GM19395 (cell line): ENCODE measurements around the gene MRE11.

Source experiments
- ATAC-seq: cut with Tn5 transposase; IDR thresholded peaks from one replicate; pipeline ENCODE4 v1.9.1; 2021; ENCODE audit warnings: mild to moderate bottlenecking, moderate library complexity; ENCODE audit not compliant: unreplicated experiment

MRE11 gene

DNA sequence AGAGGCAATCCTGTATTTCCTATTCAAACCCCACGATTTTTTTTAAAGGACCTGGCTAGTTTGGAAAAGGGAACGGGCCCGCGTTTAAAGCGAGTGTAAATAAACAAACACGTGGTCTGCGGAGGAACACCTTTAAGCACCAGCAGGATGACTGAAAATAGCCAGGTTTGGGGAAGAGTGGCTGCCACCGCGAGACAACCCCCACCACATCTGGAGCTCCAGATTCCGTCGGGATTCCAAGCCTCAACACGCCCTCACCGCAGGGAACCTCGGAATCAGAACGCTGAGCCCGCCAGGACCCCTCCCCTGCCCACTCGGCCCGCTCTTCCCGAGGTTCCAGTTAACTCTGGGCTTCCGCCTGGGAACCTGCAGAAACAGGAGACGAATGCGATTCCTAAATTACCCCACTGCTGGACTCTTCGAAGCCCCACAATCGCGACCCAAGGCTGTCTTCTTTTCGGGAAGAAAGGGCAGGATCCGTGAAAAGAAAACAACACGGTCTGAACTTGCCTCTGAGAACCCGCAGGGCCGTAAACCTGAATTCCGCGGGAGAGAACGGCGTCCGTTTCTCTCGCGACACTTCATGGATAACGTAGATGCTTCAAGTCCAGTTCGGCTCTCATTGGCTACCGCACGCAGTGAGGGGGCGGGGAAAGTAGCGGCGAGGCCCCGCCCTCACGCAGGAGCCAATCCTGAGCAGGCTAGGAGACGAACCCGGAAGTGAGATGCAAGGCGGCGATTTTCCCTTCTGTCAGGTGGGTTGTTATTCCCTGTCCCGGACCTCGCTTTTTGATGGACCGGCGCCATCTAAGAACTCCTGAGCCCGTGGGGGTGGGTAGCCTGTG, at the start of gene MRE11, which contains the start of gene ANKRD49:
Gene MRE11 (minus strand): TSS at position 564 of the 845 bp plus-strand sequence. CDS start 1,043 bp downstream, outside the sequence.
Gene ANKRD49 (plus strand): TSS at position 704 of the 845 bp plus-strand sequence. CDS start 2,710 bp downstream, outside the sequence.
- ATAC-seq = peak; percentile 100

DNA sequence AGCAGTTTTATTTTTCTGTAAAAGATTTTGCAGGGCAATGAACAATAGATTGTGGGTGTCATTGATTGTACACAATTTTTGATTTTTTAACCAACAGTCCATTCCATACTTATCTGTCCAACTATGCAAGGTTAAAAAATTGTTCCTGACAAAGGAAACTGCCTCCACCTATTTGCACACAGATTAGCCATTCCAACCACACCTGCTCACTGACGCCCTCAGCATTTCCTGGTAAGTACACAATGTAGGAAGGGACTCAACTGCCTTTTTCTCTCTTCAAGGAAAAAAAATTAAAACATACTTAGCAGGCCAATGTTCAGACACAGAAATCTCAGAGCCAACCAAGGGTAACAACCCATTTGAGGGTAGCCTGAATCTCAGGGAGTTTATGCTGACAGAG, 45.8 kb upstream of the MRE11 start:
- no peak for ATAC-seq

DNA sequence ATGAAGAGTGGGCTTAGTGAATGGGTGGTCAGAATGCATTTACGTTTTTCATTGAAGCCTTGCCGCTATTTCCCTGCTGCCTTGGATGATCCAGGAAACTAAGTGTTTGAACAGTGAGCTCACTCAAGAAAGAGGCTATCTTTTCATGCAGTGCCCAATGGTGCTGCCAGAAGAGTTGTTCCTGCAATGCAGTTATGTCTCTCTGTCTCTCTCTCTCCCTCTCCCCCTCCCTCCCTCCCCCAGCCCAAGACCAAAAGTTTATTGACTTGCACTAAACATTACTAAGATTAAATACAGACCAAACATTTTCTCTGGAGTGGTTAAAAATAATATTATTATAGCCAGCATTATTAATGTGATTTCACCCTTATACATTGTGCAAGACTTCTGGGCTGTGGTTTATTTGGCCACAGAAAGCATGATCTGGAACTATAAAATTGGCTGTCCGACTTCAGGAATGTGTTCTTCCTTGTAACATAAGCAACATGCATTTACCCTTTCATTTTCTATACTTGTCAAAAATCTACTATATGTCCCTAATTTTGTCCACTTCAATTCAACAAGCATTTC, 43.5 kb upstream of the MRE11 start:
- no peak for ATAC-seq

DNA sequence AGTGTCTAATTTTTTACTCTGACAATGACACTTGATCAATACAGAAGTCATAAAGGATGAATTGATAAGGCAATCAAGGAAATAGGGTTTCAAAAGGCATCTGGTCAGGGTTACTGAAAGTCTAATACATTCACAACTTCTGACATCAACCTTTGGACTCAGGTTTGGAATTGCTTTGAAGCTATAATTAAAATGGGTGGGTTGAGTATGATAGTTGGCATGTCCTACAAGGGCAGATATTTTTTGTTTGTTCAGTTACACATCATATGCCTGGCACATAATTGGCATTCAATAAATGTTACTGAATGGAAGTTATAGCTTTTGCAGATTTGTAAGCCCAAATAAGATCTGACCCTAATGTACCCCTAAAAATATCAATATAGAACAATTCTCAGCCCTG, 42.7 kb upstream of the MRE11 start:
- no peak for ATAC-seq

DNA sequence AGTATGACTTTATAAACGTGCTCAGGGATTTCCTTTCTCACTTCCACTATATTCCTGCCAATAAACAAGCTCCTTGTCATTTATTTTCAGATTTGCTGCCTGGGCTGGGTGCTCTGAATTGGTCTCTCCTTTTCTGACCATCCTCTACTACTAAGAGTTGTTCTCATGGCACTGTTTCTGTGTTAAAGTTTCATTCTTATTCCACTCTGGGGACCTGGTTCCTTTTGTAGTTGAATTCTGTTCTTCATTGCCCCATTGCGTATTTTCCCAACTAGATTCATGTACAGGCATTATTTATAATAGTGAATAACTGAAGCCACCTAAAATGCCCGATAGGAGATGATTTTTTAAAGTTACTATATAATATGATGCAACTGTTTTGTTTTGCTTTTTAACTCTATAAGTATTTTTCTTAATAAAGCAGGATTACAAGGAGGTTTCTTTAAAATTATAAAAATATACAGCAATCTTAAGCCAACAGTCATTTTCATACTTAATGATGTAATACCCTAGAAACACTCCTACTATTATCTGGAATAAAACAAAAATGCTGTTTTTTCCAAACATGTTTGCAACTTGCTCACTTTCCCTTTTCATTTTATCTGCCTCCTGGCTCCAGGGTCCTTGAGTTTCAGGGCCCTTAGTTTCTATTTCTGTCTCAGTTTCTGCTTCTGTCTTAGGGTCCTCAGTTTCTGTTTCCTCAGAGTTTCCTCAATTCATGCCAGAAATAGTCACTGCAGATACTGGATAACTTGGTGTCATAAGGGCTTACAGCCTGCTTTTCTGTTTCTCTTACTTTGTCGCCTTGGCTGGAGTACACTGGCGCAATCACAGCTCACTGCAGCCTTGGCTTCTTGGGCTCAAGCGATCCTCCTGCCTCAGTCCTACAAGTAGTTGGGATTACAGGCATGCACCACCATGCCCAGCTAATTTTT, 40.3 kb upstream of the MRE11 start:
- ATAC-seq = no peak

DNA sequence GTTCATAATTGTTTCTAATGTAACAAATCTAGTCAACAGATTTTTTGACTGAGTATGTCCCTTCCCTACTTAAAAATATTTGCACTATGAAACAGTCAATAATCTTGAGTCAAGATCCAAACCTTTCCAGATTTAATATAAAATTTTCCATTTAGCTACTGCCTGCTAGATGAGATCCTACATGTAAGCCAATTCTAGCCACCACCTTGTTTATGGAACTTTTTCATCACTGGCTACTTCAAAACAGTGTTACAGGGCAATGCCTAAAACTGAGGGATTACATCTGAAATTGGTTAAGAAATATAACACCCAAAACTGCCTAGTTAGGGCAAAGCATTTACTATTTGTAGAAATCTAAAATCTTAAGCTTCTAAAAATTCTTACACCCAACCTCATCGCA, 39.6 kb upstream of the MRE11 start:
- ATAC-seq = no peak

DNA sequence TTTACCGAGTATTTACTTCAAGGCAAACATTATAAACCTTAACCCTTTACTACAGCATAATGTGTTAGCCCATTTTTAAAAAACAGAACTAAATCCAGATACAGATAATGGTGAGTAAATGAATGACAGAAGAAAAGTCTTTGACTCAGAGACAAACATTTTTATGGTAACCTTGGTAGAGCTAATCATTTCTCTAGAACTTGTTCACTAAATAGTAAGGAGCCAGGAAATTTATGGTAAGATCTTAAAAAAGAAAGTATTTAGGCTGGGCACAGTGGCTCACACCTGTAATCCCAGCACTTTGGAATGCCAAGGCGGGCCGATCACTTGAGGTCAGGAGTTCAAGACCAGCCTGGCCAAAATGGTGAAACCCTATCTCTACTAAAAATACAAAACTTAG, 38.6 kb upstream of the MRE11 start:
- ATAC-seq = no peak

DNA sequence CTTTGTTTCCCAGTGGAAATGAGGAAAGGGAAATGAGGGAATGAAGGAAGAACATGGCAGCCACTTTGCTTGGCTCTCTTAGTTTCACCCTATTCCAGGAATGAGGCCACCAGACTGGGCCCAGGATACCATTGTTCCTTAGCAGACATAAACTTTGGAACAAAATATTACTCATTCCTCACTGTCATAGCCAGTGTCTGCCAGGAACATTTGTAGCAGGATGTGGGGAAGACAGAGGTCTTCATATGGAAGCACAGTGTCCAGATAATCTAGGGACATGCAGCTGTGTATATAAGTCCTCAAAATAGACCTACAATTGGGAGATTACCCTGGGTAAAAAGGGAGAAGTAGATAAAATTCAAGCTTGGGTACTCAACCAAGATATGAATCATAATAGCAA, 34.9 kb upstream of the MRE11 start:
- no peak for ATAC-seq

DNA sequence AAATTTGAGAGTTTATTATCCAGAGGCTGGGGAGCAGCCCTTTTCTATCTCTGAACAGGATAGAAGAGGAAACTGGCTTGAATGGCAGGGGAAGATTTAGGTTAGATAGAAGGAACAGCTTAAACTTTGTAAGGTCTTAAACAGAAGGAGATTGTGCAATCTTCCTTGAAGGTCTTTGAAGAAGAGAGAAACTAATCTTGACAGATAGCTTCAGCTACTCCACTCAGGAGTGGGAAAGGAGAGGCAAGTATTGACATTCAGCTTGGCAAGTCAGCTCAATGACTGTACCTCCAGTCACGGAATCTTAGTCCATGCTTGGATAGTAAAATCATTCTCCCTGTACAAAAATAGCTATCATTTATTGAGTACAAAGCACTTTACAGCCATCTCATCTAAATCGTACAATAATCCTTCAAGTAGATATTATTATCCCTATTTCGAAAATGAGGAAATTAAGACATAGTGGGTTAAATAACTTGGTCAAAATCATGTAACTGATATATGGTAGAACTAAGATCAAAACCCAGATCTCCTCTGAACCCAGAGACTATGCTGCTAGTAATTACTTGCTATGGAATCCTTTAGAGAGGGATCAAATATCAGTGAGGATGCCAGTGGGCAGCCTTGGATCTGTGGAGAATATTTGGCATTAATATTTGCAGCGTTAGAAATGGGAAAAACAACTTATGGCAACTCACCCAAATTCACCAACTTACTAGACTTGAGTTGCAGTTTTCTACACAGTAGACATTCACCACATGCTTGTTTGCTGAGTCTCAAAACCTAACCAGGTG, 33.2 kb upstream of the MRE11 start:
- ATAC-seq = no peak

DNA sequence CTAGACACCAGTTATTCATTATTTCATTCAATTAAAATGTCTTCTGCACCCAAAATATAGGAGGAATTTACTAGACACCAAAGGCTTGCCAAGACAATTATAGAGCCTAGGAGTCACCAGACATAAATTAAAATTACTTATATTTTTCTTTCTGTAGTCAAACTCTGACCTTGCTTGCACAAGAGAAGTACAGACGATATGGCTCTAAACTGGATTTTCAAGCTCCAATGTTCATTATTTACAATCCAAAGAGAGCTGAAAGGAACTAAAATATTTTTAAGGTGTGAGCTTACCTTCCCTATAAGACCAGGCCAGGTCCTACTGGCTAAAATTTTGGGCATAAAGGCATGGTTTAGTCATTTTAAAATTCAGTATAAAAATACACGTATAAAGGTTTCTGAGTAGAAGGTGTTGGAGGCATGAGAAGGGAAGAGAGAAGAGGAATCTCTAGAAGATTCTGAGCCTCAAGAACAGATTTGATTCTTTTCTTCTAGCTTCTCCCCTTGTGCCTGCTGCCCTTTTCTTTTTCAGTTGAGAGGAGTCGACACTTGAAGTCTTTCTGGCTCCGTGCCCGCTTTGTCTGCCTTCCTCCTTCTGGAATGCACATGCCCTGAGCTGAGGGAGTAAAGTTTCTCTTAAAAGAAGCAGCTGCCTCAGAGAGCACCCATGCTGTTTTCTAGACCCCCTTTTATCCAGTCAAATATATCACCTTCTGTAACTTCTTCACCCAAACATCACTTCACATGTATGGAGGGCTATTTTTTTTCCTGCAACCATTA, 32.1 kb upstream of the MRE11 start:
- ATAC-seq = no peak

DNA sequence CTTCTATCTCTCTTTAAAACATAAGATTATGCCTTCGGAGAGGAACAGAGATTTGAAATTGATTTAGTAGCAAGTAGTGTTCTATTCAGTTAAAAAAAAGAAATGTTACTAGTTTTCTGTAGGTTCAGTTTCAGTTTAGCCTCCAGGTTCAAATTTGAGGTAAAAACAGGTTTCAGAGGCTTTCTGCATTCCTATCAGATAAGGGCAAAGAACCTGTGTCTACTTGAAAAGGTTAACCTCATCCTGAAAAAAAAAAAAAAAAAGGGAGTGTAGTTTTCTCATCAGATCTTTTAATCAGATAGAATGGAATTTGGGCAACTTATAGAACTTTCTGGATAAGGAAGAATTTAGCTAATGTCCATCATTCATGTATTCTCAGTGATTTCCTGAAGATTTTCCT, 30.7 kb upstream of the MRE11 start:
- ATAC-seq = no peak

DNA sequence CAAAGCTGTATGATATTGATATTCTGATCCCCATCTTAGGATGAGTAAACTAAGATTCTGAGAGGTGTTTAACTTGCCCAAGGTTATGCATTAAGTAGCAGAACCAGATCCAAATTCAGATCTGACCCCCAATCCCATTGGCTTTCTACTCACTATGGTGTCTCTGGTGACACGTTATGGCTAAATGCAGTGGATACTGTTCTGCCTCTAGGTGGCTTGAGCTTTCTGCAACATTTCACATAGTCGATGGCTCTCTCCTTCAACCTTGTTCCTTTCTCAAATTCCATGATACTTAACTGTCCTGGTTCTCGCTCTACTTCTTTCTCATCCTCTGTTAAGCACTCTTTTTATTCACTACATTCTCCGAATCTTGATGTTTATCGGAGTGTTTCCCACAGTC, 28.0 kb upstream of the MRE11 start:
- peak; percentile 55 for ATAC-seq

DNA sequence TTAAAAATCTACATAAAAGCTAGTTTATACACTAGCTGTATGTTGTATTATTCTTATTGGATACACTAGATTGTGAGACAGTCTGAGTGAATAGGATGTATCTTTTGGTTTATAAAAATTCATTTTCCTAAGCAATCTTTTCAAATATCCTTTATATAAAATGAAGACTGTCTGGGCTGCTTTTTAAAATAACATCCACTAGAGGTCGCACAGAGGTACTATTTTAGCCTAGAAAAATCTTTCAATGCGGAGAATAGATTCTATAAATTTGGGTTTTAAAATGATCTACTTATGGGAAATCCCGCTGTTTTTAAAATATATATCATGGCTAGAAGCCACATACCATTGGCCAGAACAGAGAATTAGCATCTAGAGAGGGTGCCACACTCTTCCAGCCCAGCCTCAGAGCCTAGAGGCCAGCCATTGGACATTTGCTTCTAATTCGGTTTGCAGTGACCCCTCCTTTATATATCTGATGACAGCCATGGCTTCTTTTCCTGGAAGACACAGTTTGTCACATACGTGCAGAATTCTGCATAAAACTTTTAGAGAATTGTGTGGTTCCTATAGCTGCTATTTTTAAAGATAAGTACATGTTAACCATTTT, 25.9 kb upstream of the MRE11 start:
- ATAC-seq = peak; percentile 48

DNA sequence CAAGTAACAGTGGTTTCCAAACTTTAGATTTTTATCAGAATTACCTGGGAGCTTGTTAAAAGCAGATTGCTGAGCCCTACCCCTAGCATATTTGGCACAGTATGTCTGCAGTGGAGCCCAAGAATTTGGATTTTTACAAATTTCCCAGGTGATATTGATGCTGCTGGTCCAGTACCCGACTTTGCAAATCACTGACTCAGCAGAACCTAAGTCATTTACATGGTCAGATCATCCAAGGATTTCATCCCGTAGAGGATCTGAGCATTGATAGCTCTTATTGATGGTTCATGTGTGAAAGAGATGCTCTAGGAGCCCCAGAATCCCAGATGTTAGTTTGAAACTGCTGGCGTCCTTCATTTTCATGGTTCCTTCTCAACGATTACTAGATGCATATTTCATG, 24.7 kb upstream of the MRE11 start:
- ATAC-seq = no peak

DNA sequence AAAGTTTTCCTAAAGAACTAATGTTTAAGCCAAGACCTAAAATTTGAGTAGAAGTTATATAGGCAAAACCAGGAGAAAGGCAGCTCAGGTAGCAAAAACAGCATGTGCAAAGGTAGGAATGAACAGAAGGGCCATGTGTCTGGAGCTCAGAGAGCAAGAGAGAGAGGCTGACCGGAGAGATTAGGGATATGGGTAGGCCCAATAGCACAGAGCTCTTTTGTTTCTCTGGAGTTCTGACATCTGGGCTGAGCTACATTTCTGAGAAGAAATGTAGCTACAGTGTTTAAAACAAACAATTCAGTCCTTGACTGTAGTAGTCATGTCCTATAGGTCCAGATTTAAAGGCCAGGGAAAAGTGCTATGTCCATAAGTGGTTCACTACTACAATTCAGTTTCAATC, 23.1 kb upstream of the MRE11 start:
- ATAC-seq = no peak

DNA sequence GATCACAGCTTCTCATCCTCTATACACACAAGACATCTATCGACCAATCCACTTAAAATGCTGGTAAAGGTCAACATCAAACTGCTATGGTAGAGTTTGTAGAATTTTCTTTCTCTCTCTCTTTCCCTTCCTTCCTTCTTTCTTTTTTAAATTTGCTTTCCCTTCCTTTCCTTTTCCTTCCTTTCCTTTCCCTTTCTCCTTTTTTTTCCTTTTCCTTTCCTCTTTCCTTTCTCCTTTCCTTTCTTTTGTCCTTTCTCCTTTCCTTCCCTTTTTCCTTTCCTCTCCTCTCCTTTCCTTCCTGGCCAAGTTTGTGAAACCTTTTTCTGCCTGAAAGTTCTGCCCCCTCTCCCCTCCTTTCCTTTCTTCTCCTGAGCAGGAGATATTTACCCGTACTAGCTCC, 21.8 kb upstream of the MRE11 start:
- ATAC-seq = no peak

DNA sequence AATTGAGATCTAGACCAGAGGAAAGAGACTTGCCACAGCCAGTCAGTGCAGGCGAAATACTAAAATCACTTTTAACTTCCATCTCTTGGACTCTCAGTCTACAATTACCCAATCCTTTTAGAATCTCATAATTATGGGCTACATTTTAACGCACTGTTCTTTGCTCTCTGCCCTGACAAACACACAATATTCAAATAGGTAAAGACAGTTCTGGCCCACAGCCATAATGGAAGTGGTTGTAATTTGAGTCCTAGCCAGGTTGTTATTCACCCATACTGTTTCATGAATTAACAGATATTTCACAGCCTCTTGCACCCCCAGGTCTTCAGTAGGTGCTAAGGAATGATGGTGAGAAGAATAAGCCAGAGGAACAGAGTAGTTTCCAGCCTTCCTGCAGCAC, 19.4 kb upstream of the MRE11 start:
- ATAC-seq = no peak

DNA sequence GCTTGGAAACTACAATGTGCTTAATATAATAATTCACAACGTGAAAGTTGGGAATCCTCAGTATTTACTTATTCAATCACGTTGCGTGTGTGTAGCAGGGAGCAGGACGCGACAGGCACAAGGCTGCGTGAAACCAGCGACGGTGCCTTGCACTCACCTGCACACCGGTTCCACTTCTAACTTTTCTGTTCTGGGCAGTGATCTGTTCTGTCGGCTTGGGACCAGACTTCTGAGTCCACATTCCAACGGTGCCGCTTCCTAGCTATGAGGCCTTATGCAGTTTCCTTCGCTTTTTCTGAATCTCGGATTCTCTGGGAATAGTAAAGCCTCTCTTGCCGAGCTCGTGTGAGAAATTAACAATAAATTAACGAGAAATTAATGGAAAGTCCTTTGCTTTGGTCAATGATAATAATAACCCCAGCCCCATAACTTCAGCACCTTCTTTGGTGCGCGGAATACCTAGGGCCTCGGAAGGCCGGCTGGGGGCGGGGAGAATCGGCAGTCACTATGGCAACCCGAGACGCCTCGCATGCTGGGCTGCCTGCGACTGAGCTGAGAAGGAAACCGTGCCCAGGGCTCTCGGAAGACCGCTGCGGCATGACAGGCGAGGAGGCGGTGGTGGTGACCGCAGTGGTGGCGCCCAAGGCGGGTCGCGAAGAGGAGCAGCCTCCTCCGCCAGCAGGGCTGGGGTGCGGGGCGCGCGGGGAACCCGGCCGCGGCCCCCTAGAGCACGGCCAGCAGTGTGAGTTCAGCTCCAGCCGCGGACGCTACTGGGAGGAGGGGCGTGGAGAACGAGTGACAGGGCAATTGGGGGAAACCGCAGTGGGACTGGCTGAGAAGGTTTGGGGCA, 18.5 kb upstream of the MRE11 start, which contains the start of gene C11orf97:
Gene C11orf97 (plus strand): TSS at position 530 of the 850 bp plus-strand sequence. CDS start 68 bp downstream, at position 598.
- peak; percentile 81 for ATAC-seq
